ENCODE results near the gene DIP2A. TPM values are rescaled to one million over a fixed set of nuclear protein-coding genes. Genes with fewer than 3 reads are reported as not detected.

The DIP2A gene
- total RNA-seq, 1 experiment from 2014 or later: 39.9 TPM

- intact Hi-C loops (cut with micrococcal nuclease; ENCODE audit: unreplicated experiment): no loop called here
- no peak overlapping the region for H3K27ac ChIP-seq
Measured at GRCh38 chr21:46598581-46599572, 140.2 kb downstream of the DIP2A start.

GRCh38 chr21:46600305-46600704, 141.6 kb downstream of the DIP2A start:
- Histone ChIP-seq H3K4me2 (no peak overlapping the region), H4K20me1 (ENCODE audit: insufficient read depth) (no peaks in the 10 kb centered on the region), H3K27me3 (ENCODE audit: insufficient read depth, low read depth) (no peaks in the 10 kb centered on the region; the same call in 1 of the 2 replicates), H3K79me2 (ENCODE audit: low read depth) (no peaks in the 10 kb centered on the region), H3K27ac (no peak overlapping the region), H3K9me2 (ENCODE audit: insufficient read depth) (no peaks in the 10 kb centered on the region), H3F3A (ENCODE audit: insufficient read depth, low read depth) (no peaks in the 10 kb centered on the region), H3K4me3 (no peak overlapping the region), H3K9me3 (ENCODE audit: insufficient read depth, low read depth) (no peaks in the 10 kb centered on the region), H2AFZ (no peak overlapping the region), H3K4me1 (replicated peaks; ENCODE audit: insufficient read depth) (no peaks in the 10 kb centered on the region), H3K36me3 (ENCODE audit: low read depth) (no peaks in the 10 kb centered on the region)
- BruUV-seq (replicated peaks): no TSS peak
- no peak for TF ChIP-seq EZH2 (IDR thresholded peaks at IDR 0.05; ENCODE audit: low read depth)
- TF ChIP-seq CTCF (conservative IDR thresholded peaks at IDR 0.05): no peak
- no peak for DNase-seq
- intact Hi-C loops (cut with micrococcal nuclease; ENCODE audit: unreplicated experiment): no loop called here
- POLR2A ChIA-PET (ENCODE audit: unreplicated experiment): no interaction called here
- CTCF ChIA-PET: no interaction called here

More at GRCh38 chr21:46598581-46599572, 140.2 kb downstream of the DIP2A start:
- Histone ChIP-seq H3K9me3 (ENCODE audit: insufficient read depth, low read depth) (no peaks in the 10 kb centered on the region), H4K20me1 (ENCODE audit: insufficient read depth) (no peaks in the 10 kb centered on the region), H3K27me3 (ENCODE audit: insufficient read depth, low read depth) (no peaks in the 10 kb centered on the region; the same call in 1 of the 2 replicates), H3K4me3 (no peak overlapping the region), H3F3A (ENCODE audit: insufficient read depth, low read depth) (no peaks in the 10 kb centered on the region), H3K9me2 (ENCODE audit: insufficient read depth) (no peaks in the 10 kb centered on the region), H3K4me2 (no peak overlapping the region), H3K4me1 (replicated peaks; ENCODE audit: insufficient read depth) (no peaks in the 10 kb centered on the region), H3K79me2 (ENCODE audit: low read depth) (no peaks in the 10 kb centered on the region), H2AFZ (no peak overlapping the region), H3K36me3 (ENCODE audit: low read depth) (no peaks in the 10 kb centered on the region)
- no peak for DNase-seq
- CTCF ChIA-PET: no interaction called here
- POLR2A ChIA-PET (ENCODE audit: unreplicated experiment): no interaction called here
- no TSS peak for BruUV-seq (replicated peaks)
- TF ChIP-seq CTCF (conservative IDR thresholded peaks at IDR 0.05): no peak
- TF ChIP-seq EZH2 (IDR thresholded peaks at IDR 0.05; ENCODE audit: low read depth): no peak

DNA sequence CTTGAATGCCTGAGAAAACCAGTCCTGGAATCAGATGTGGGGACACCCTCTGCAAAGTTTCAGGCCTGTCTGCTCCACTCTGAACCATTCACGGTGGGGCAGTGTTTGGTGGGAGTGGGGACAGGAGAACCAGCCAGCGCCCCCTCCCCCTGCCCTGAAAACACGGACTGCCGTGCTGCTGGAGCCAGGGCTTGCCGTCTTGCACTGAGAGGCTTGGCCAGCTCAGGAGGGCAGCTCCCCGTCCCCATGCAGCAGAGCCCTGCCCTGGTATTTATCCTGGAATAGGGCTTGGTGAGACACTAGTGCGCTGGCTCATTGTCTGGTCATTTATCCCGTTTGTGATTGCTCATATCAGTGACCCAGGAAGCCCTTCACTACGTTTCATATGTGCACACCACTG, 142.3 kb downstream of the DIP2A start:
- BruUV-seq (replicated peaks): no TSS peak
- Histone ChIP-seq H3K4me2 (no peak overlapping the region), H3K36me3 (ENCODE audit: low read depth) (no peaks in the 10 kb centered on the region), H3K4me1 (replicated peaks; ENCODE audit: insufficient read depth) (no peaks in the 10 kb centered on the region), H2AFZ (no peak overlapping the region), H3K27me3 (ENCODE audit: insufficient read depth, low read depth) (no peaks in the 10 kb centered on the region; the same call in 1 of the 2 replicates), H4K20me1 (ENCODE audit: insufficient read depth) (no peaks in the 10 kb centered on the region), H3K9me2 (ENCODE audit: insufficient read depth) (no peaks in the 10 kb centered on the region), H3K27ac (no peak overlapping the region), H3K79me2 (ENCODE audit: low read depth) (no peaks in the 10 kb centered on the region), H3K9me3 (ENCODE audit: insufficient read depth, low read depth) (no peaks in the 10 kb centered on the region), H3K4me3 (no peak overlapping the region), H3F3A (ENCODE audit: insufficient read depth, low read depth) (no peaks in the 10 kb centered on the region)
- no peak for TF ChIP-seq CTCF (conservative IDR thresholded peaks at IDR 0.05)
- TF ChIP-seq EZH2 (IDR thresholded peaks at IDR 0.05; ENCODE audit: low read depth): no peak
- POLR2A ChIA-PET (ENCODE audit: unreplicated experiment): no interaction called here
- intact Hi-C loops (cut with micrococcal nuclease; ENCODE audit: unreplicated experiment): no loop called here
- CTCF ChIA-PET: no interaction called here
- no peak for DNase-seq
